Naive thymus-derived CD4-positive, alpha-beta T cell (primary cell): Measurements from ENCODE around the gene RFX8. TPM values are rescaled to one million over a fixed set of nuclear protein-coding genes. Genes with fewer than 3 reads are reported as not detected.

Experiments used
- ATAC-seq: fragments of 150-1000 bp; cut with Tn5 transposase; 2 replicates; pipeline ENCODE4 v1.10.0; 2021; ENCODE audit warnings: mild to moderate bottlenecking, moderate library complexity
- CTCF ChIA-PET: fragments of 350-600 bp; sonication (Branson Sonifier 250); formaldehyde crosslinking; loops from one replicate; lab custom pipeline; 2021; ENCODE audit warnings: antibody characterized with exemption; lab: Charles Lee
- POLR2A ChIA-PET: fragments of 350-600 bp; sonication (Branson Sonifier 250); formaldehyde crosslinking; loops from one replicate; lab custom pipeline; 2021; ENCODE audit warnings: antibody characterized with exemption, inconsistent platforms; lab: Charles Lee
- DNase-seq, 9 donors: peaks; one replicate each; pipeline versions ENCODE4 v3.0.0 to v3.0.0-alpha.2; 2020 to 2022; ENCODE audit warnings: mixed read lengths in 1 of 9
- H3K27ac ChIP-seq: one replicate; pipeline ENCODE4 v1.7.0; 2013; ENCODE audit warnings: mild to moderate bottlenecking, low read depth, low read length, moderate library complexity
- H3K27me3 ChIP-seq, 2 donors: one replicate each; pipeline ENCODE4 v1.7.0; 2013; ENCODE audit warnings: low read length in 2 of 2, mild to moderate bottlenecking in 2 of 2, moderate library complexity in 2 of 2; ENCODE audit not compliant: control insufficient read depth in 2 of 2, insufficient read depth in 2 of 2
- H3K36me3 ChIP-seq, 3 experiments: 1 replicate in 2 of 3; 2 replicates in 1 of 3; pipeline ENCODE4 v1.7.0; 2013; ENCODE audit warnings: low read length in 3 of 3, mild to moderate bottlenecking in 3 of 3, moderate library complexity in 1 of 3; ENCODE audit not compliant: insufficient read depth in 3 of 3, control insufficient read depth in 2 of 3
- H3K4me1 ChIP-seq, 2 donors: one replicate each; pipeline ENCODE4 v1.7.0; 2013; ENCODE audit warnings: low read length in 2 of 2, mild to moderate bottlenecking in 2 of 2, moderate library complexity in 1 of 2; ENCODE audit not compliant: control insufficient read depth in 2 of 2, insufficient read depth in 2 of 2
- H3K4me3 ChIP-seq: 2 replicates; pipeline ENCODE4 v1.7.0; 2013; ENCODE audit warnings: mild to moderate bottlenecking, low read length
- H3K9me3 ChIP-seq, 3 experiments: 1 replicate in 2 of 3; 2 replicates in 1 of 3; pipeline ENCODE4 v1.7.0; 2013; ENCODE audit warnings: low read length in 3 of 3; ENCODE audit not compliant: control insufficient read depth in 2 of 3
- H3K27ac Mint-ChIP-seq, 9 donors: one replicate each; pipeline ENCODE4 v1.8.0; 2020 to 2022; ENCODE audit warnings: mixed read lengths in 9 of 9, mild to moderate bottlenecking in 8 of 9, moderate library complexity in 5 of 9, inconsistent platforms in 2 of 9
- H3K27me3 Mint-ChIP-seq, 5 donors: one replicate each; pipeline ENCODE4 v1.8.0; 2021 to 2022; ENCODE audit warnings: mixed read lengths in 5 of 5, mild to moderate bottlenecking in 1 of 5
- H3K36me3 Mint-ChIP-seq, 5 donors: one replicate each; pipeline ENCODE4 v1.8.0; 2020 to 2022; ENCODE audit warnings: mixed read lengths in 5 of 5, mild to moderate bottlenecking in 3 of 5, inconsistent platforms in 1 of 5
- H3K4me1 Mint-ChIP-seq, 7 donors: one replicate each; pipeline ENCODE4 v1.8.0; 2020 to 2022; ENCODE audit warnings: mixed read lengths in 7 of 7, mild to moderate bottlenecking in 3 of 7, inconsistent platforms in 1 of 7
- H3K4me3 Mint-ChIP-seq, 10 donors: one replicate each; pipeline ENCODE4 v1.8.0; 2020 to 2022; ENCODE audit warnings: mild to moderate bottlenecking in 10 of 10, mixed read lengths in 10 of 10, moderate library complexity in 6 of 10, inconsistent platforms in 2 of 10
- H3K9me3 Mint-ChIP-seq, 11 donors: one replicate each; pipeline ENCODE4 v1.8.0; 2020 to 2022; ENCODE audit warnings: mixed read lengths in 11 of 11, mild to moderate bottlenecking in 4 of 11, inconsistent platforms in 1 of 11, moderate library complexity in 1 of 11
- intact Hi-C, 2 donors: fragments of 100-400 bp; cut with micrococcal nuclease; formaldehyde crosslinking; loops; one replicate each; pipeline ENCODE4 v1.15.1; 2023
- polyA plus RNA-seq, 2 donors: library from polyadenylated mRNA; unstranded; fragments of 300-500 nt; fragmentation: Illumina TruSeq; gene quantifications; one replicate each; pipeline ENCODE4 v1.2.3, GENCODE V29; 2021
- total RNA-seq, 6 experiments: library from RNA in 5 of 6; stranded (reverse) in 5 of 6; gene quantifications; 1 replicate in 5 of 6; 2 replicates in 1 of 6; pipeline ENCODE4 v1.2.3 and lab custom pipeline; 2021 to 2026

The RFX8 gene
- total and polyA plus RNA-seq, 7 experiments from 2014 or later, result 0.24 to 2.0 (median 0.88) TPM; not detected in 3

- Mint-ChIP-seq H3K27ac (peak overlapping the region in 2 of 9 donors; percentile 45 to 56), H3K4me3 (no peak overlapping the region), H3K4me1 (peaks cover 7 to 41% (median 15%) of the 10 kb centered on the region in 7 donors), H3K9me3 (no peaks in the 10 kb centered on the region), H3K27me3 (peaks cover 0 to 11% (median 0%) of the 10 kb centered on the region in 5 donors), H3K36me3 (peaks cover 0 to 3% (median 0%) of the 10 kb centered on the region in 5 donors)
- DNase-seq (no peak), ATAC-seq (no peak)
- H3K9me3 ChIP-seq, result no peaks in the 10 kb centered on the region
- ChIA-PET CTCF (no interaction called here), POLR2A (interaction anchor here (0.8 to 1.0 kb wide), 2 partner anchors 9 to 171 kb away, joined by 3 read pairs; no protein-coding TSS in a partner anchor)
- peaks cover 0 to 6% of the 10 kb centered on the region in 2 donors for H3K4me1 ChIP-seq
- intact Hi-C loops, result loop anchor here in 1 of 2 donors (5.0 kb wide), 3 partner anchors 72 to 237 kb away; no protein-coding TSS in a partner anchor
- H3K4me3 ChIP-seq, result no peak overlapping the region
- no peak overlapping the region for H3K27ac ChIP-seq
- no peaks in the 10 kb centered on the region for H3K27me3 ChIP-seq
- no peaks in the 10 kb centered on the region for H3K36me3 ChIP-seq
Observed at GRCh38 chr2:101479810-101480209, 4.9 kb upstream of the RFX8 start.

- Histone ChIP-seq H3K9me3 (no peaks in the 10 kb centered on the region), H3K27ac (no peak overlapping the region), H3K4me3 (no peak overlapping the region), H3K36me3 (no peaks in the 10 kb centered on the region), H3K27me3 (no peaks in the 10 kb centered on the region), H3K4me1 (peaks cover 0 to 6% of the 10 kb centered on the region in 2 donors)
- Mint-ChIP-seq H3K27ac (no peak overlapping the region), H3K9me3 (no peaks in the 10 kb centered on the region), H3K36me3 (peaks cover 0 to 3% (median 0%) of the 10 kb centered on the region in 5 donors), H3K4me3 (no peak overlapping the region), H3K4me1 (peaks cover 6 to 42% (median 18%) of the 10 kb centered on the region in 7 donors), H3K27me3 (peaks cover 0 to 11% (median 0%) of the 10 kb centered on the region in 5 donors)
- ChIA-PET POLR2A (interaction anchor here (1.0 kb wide), 1 partner anchor 170 kb away, joined by 3 read pairs; no protein-coding TSS in a partner anchor), CTCF (no interaction called here)
- DNase-seq, result no peak
- ATAC-seq, result no peak
- intact Hi-C loops, result loop anchor here in 1 of 2 donors (5.0 kb wide), 3 partner anchors 73 to 238 kb away; no protein-coding TSS in a partner anchor
Observed at GRCh38 chr2:101479328-101479727, 4.4 kb upstream of the RFX8 start.

- H3K9me3 ChIP-seq, result no peaks in the 10 kb centered on the region
- no peak for ATAC-seq
- POLR2A ChIA-PET, result interaction anchor here (0.7 to 0.9 kb wide), 2 partner anchors 92 to 99 kb away, joined by 3 read pairs; no protein-coding TSS in a partner anchor
- H3K27ac ChIP-seq, result no peak overlapping the region
- no peak overlapping the region for H3K4me3 ChIP-seq
- H3K36me3 ChIP-seq, result no peaks in the 10 kb centered on the region
- DNase-seq, result no peak
- Mint-ChIP-seq H3K4me3 (no peak overlapping the region), H3K27me3 (peaks cover 0 to 11% (median 0%) of the 10 kb centered on the region in 5 donors), H3K4me1 (peaks cover 6 to 46% (median 22%) of the 10 kb centered on the region in 7 donors), H3K9me3 (no peaks in the 10 kb centered on the region), H3K27ac (no peak overlapping the region), H3K36me3 (peaks cover 0 to 3% (median 0%) of the 10 kb centered on the region in 5 donors)
- H3K4me1 ChIP-seq, result peaks cover 0 to 6% of the 10 kb centered on the region in 2 donors
- CTCF ChIA-PET, result no interaction called here
- intact Hi-C loops, result loop anchor here in 1 of 2 donors (5.0 kb wide), 3 partner anchors 74 to 239 kb away; no protein-coding TSS in a partner anchor
- H3K27me3 ChIP-seq, result no peaks in the 10 kb centered on the region
Observed at GRCh38 chr2:101478181-101479001, 3.5 kb upstream of the RFX8 start.

DNA sequence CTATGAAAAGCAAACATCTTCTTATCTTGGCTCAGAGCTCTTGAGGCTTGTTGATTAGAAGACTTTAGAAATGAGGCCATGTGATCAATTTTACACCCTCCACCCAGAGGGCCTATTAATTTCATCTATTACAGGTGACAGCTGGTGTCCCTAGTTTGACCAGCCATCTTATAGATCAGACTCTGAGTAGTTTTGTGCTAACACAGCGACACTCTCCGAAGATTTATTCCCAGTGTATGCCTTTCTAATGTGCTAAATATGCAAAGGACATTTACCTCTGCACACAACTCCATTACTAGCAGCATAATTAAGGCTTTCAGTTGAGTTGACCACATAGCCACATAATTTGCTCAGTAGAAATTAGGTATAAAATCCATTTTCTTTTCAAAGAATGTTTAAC lies 2.6 kb upstream of the RFX8 start:
- POLR2A ChIA-PET, result interaction anchor here (0.9 kb wide), 1 partner anchor 93 kb away, joined by 3 read pairs; no protein-coding TSS in a partner anchor
- intact Hi-C loops, result loop anchor here in 1 of 2 donors (5.0 kb wide), 3 partner anchors 75 to 240 kb away; no protein-coding TSS in a partner anchor

DNA sequence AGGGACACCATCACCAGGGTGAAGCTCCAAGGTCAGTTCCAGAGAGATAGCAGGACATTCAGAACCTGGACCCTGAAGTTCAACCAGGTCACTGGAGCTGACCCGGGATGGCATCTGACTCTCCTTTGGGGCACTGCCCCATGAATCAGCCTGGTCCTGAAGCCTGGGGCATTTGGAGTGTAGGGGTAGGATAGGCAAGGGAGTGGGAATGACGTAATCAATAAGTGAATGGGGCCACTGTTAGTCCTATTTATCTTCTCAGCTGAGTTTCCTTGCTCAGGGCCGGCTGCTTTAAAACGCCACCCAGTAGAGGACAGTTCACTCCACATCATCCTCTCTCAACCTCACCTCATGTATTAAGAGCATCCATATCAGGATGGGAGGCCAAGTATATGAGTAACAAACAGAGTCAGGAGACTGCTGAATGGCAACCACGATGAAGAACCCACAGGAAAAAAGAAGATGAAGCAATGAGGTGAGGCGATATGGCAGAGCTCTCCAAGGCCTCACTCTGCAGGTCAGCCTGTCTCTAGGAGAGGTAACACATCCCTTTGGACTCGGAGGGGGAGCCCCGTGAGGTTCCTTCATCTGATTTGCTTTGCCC lies 1.8 kb upstream of the RFX8 start:
- no peak overlapping the region for H3K4me3 ChIP-seq
- H3K27ac Mint-ChIP-seq, result peak overlapping the region in 1 of 9 donors; percentile 33
- H3K27ac ChIP-seq, result no peak overlapping the region
- intact Hi-C loops, result loop anchor here in 1 of 2 donors (5.0 kb wide), 3 partner anchors 76 to 241 kb away; no protein-coding TSS in a partner anchor
- peaks cover 6 to 62% (median 22%) of the 10 kb centered on the region in 7 donors for H3K4me1 Mint-ChIP-seq
- peaks cover 0 to 6% (median 0%) of the 10 kb centered on the region in 5 donors for H3K36me3 Mint-ChIP-seq
- no peaks in the 10 kb centered on the region for H3K36me3 ChIP-seq
- H3K9me3 ChIP-seq, result no peaks in the 10 kb centered on the region
- peak overlapping the region in 1 of 10 donors; percentile 33 for H3K4me3 Mint-ChIP-seq
- H3K9me3 Mint-ChIP-seq, result no peaks in the 10 kb centered on the region
- ChIA-PET CTCF (no interaction called here), POLR2A (interaction anchor here (1.2 kb wide), 1 partner anchor 10 kb away, joined by 4 read pairs; no protein-coding TSS in a partner anchor)
- H3K27me3 ChIP-seq, result no peaks in the 10 kb centered on the region
- no peak for ATAC-seq
- no peak for DNase-seq
- peaks cover 0 to 6% of the 10 kb centered on the region in 2 donors for H3K4me1 ChIP-seq
- peaks cover 0 to 13% (median 0%) of the 10 kb centered on the region in 5 donors for H3K27me3 Mint-ChIP-seq

More for the DNA sequence above, 2.6 kb upstream of the RFX8 start:
- Histone ChIP-seq H3K4me1 (peaks cover 0 to 6% of the 10 kb centered on the region in 2 donors), H3K27me3 (no peaks in the 10 kb centered on the region), H3K36me3 (no peaks in the 10 kb centered on the region), H3K4me3 (no peak overlapping the region), H3K27ac (no peak overlapping the region), H3K9me3 (no peaks in the 10 kb centered on the region)
- H3K36me3 Mint-ChIP-seq, result peaks cover 0 to 6% (median 0%) of the 10 kb centered on the region in 5 donors
- peaks cover 0 to 14% (median 0%) of the 10 kb centered on the region in 5 donors for H3K27me3 Mint-ChIP-seq
- no peak for ATAC-seq
- peaks cover 6 to 54% (median 22%) of the 10 kb centered on the region in 7 donors for H3K4me1 Mint-ChIP-seq
- no peak for DNase-seq
- CTCF ChIA-PET, result no interaction called here
- no peaks in the 10 kb centered on the region for H3K9me3 Mint-ChIP-seq
- no peak overlapping the region for H3K4me3 Mint-ChIP-seq
- H3K27ac Mint-ChIP-seq, result no peak overlapping the region
